ENCODE measurements around the gene LHFPL3.

DNA sequence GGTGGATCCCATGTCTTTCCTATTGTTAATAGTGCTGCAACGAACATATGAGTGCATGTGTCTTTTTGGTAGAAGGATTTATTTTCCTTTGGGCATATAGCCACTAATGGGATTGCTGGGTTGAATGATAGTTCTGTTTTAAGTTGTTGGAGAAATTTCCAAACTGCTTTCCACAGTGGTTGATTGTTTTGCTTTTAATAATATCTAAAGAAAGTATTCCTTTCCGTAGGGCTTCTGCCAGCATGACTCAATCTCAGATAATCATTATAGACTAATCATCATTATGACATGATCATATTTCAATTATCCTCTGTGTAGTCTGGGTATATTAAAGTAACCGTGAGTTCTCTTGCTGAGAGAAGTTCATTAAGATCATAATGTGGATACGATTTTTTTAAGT, 575.4 kb downstream of the LHFPL3 start:
- TF ChIP-seq, protein P1, sequence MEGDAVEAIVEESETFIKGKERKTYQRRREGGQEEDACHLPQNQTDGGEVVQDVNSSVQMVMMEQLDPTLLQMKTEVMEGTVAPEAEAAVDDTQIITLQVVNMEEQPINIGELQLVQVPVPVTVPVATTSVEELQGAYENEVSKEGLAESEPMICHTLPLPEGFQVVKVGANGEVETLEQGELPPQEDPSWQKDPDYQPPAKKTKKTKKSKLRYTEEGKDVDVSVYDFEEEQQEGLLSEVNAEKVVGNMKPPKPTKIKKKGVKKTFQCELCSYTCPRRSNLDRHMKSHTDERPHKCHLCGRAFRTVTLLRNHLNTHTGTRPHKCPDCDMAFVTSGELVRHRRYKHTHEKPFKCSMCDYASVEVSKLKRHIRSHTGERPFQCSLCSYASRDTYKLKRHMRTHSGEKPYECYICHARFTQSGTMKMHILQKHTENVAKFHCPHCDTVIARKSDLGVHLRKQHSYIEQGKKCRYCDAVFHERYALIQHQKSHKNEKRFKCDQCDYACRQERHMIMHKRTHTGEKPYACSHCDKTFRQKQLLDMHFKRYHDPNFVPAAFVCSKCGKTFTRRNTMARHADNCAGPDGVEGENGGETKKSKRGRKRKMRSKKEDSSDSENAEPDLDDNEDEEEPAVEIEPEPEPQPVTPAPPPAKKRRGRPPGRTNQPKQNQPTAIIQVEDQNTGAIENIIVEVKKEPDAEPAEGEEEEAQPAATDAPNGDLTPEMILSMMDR (IDR thresholded peaks at IDR 0.05; ENCODE audit: low read length), result no peak
- TF ChIP-seq EZH2 (IDR thresholded peaks at IDR 0.05; ENCODE audit: borderline replicate concordance, low read length), result no peak

All from OCI-LY1 (cell line).